SU-DHL-6 (cell line): ENCODE measurements around the gene JCAD.

Experiments
- EZH2phosphoT487 ChIP-seq: fragments of 200-600 bp; sonication (generic), shearing (Covaris generic); conservative IDR thresholded peaks from 2 replicates; pipeline ENCODE4 v1.6.1; 2018; ENCODE audit warnings: mild to moderate bottlenecking, antibody characterized with exemption, low read length, moderate library complexity, mixed read lengths
- TF ChIP-seq, protein P1 (sequence below): fragments of 200-600 bp; sonication (generic); IDR thresholded peaks from one replicate; pipeline ENCODE4 v1.5.1; 2017; ENCODE audit warnings: antibody characterized with exemption, mild to moderate bottlenecking, low read length, moderate library complexity; ENCODE audit not compliant: insufficient read depth, poor library complexity, severe bottlenecking

DNA sequence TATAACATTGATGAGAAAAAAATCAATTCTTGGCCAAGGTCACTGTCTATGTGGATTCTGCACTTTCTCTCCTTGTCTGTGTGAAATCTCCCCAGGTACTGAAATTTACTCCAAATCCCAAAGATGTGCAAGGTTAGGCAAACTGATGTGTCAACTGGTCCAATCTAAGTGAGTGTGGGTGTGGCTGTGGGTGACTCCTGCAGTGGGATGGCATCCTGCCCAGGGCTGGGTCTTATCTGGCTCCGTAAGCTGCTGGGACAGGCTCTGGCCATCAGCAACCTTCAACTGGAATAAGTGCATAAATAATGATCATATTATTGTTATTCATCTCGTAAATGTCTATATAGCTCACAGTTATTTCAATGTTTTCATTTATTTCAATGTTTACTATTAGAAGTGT, 79.3 kb downstream of the JCAD start:
- TF ChIP-seq EZH2phosphoT487: no peak
- TF ChIP-seq, protein P1, sequence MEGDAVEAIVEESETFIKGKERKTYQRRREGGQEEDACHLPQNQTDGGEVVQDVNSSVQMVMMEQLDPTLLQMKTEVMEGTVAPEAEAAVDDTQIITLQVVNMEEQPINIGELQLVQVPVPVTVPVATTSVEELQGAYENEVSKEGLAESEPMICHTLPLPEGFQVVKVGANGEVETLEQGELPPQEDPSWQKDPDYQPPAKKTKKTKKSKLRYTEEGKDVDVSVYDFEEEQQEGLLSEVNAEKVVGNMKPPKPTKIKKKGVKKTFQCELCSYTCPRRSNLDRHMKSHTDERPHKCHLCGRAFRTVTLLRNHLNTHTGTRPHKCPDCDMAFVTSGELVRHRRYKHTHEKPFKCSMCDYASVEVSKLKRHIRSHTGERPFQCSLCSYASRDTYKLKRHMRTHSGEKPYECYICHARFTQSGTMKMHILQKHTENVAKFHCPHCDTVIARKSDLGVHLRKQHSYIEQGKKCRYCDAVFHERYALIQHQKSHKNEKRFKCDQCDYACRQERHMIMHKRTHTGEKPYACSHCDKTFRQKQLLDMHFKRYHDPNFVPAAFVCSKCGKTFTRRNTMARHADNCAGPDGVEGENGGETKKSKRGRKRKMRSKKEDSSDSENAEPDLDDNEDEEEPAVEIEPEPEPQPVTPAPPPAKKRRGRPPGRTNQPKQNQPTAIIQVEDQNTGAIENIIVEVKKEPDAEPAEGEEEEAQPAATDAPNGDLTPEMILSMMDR: no peak
